ENCODE results near the gene MPPED2.

The MPPED2 gene

GRCh38 chr11:30406978-30407762 is 179.0 kb downstream of the MPPED2 start:
- DNase-seq, result no peak

GRCh38 chr11:30405385-30405784 is 180.8 kb downstream of the MPPED2 start:
- DNase-seq, result no peak

- DNase-seq, result no peak
Observed at GRCh38 chr11:30404136-30404535, 182.0 kb downstream of the MPPED2 start.

- DNase-seq, result no peak
Observed at GRCh38 chr11:30395751-30396150, 190.4 kb downstream of the MPPED2 start.

GRCh38 chr11:30393012-30393411 is 193.1 kb downstream of the MPPED2 start:
- DNase-seq, result no peak

- no peak for DNase-seq
Observed at GRCh38 chr11:30392221-30392784, 193.8 kb downstream of the MPPED2 start.

GRCh38 chr11:30388957-30389356 is 197.2 kb downstream of the MPPED2 start:
- DNase-seq, result no peak

GRCh38 chr11:30387891-30388861 is 198.0 kb downstream of the MPPED2 start:
- DNase-seq, result no peak

GRCh38 chr11:30381879-30382278 is 204.3 kb downstream of the MPPED2 start:
- no peak for DNase-seq

GRCh38 chr11:30380846-30381245 is 205.3 kb downstream of the MPPED2 start:
- DNase-seq, result no peak

GRCh38 chr11:30377347-30377746 is 208.8 kb downstream of the MPPED2 start:
- DNase-seq, result no peak

GRCh38 chr11:30370164-30370563 is 216.0 kb downstream of the MPPED2 start:
- DNase-seq, result no peak

- DNase-seq, result no peak
Observed at GRCh38 chr11:30368394-30368793, 217.8 kb downstream of the MPPED2 start.

- DNase-seq, result no peak
Observed at GRCh38 chr11:30365793-30366517, 220.2 kb downstream of the MPPED2 start.

GRCh38 chr11:30364837-30365482 is 221.2 kb downstream of the MPPED2 start:
- no peak for DNase-seq

GRCh38 chr11:30364139-30364836 is 221.9 kb downstream of the MPPED2 start:
- no peak for DNase-seq

- no peak for DNase-seq
Observed at GRCh38 chr11:30360741-30361140, 225.4 kb downstream of the MPPED2 start.

All from activated CD4-positive, CD25-positive, alpha-beta regulatory T cell treated with anti-CD3 and anti-CD28 coated beads, Interleukin-2, amount 50 U/mL, for 72 hours (primary cell).